NCI-H1105 (cell line): ENCODE measurements around the gene FSD1.
"Not testable (repeated sequence)": the region's sequence is repeated elsewhere in the genome, so short reads cannot be mapped to it uniquely, and the experiment has no call there.

Experiments used
- DNase-seq: peaks from one replicate; lab custom pipeline; 2025; lab: John Stamatoyannopoulos, UW

FSD1 gene

DNA sequence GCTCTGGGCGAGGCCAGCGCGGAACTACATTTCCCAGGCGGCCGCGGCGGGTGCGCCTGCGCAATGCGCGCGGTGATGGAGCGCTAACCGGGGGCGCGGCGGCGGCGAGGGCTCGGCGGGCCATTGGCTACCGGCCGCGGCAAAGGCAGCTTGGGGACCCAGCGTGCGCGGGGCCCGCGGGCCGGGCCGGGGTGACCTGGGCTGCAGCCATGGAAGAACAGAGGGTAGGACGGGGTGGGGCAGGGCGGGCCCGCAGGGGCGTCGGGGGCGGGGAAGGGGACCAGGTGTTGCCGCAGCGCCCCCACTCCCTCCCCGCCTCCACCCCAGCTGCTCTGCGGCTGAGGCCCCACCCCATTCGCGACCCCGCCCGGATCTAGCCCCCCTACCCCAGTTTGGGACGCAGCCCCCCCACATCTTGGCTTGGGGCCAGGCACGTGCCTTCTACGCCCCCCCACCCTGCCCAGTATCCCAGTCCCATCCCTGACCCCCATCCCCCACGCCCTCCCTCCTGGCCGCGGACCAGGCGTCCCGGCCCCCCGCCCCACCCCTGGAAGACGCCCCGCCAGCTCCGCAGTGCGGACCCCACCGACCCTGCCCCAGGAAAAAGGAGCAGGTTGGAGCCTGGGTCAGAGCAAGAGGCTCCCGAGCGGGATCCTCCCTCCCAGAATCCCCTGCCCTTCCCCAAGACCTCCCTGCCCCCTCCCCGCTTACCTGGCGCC, at the start of gene FSD1:
FSD1 (plus strand) TSS at position 61 of the 719 bp plus-strand sequence; CDS start at position 210, 149 bp downstream.
- DNase-seq, result peak; percentile 70

DNA sequence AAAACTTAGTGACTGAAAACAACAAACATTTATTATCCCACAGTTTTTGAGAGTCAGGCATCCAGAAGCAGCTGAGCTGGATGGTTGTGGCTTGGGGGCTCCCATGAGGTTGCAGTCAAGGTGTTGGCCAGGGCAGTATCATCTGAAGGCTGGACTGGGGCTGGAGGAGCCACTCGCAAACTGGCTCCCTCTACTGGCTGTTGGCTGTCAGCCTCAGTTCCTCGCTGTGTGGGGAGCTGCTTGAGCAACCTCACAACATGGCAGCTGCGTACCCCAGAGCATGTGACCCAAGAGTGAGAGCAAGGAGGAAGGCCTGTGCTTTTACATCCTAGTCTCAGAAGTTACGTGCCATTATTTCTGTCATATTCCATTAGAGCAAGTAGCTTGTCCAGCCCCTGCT, 47.8 kb upstream of the FSD1 start:
- DNase-seq, result no peak

DNA sequence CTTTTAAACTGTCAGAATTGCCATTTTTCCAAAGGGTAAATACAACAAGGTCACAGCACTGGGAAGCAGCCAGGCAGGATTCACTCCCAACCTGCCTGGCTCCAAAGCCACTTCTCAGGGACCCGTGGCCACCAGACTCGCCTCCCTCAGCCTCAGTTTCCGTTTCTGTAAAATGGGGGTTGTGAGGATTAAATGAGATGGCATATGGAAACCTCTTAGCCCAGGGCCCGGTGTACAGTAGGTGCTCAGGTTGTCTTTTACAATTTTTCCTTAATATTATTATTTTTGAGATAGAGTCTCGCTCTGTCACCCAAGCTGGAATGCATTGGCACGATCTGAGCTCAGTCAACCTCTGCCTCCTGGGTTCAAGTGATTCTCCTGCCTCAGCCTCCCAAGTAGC, 47.4 kb upstream of the FSD1 start:
- DNase-seq, result no peak

DNA sequence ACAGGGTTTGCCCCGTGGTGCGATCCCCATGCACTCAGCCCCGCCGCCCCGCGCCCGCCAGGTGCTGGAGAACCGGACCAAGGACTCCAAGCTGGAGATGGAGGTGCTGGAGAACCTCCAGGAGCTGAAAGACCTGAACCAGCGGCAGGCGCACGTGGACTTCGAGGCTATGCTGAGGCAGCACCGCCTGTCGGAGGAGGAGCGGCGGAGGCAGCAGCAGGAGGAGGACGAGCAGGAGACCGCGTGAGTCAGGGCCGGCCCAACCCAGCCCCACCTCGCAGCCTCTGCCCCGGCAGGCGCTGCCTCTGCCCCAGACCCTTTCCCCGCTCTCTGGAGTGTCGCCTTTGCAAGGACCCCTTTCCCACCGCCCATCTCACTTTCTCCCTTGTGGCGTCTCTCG, 46.2 kb upstream of the FSD1 start:
- DNase-seq, result no peak

DNA sequence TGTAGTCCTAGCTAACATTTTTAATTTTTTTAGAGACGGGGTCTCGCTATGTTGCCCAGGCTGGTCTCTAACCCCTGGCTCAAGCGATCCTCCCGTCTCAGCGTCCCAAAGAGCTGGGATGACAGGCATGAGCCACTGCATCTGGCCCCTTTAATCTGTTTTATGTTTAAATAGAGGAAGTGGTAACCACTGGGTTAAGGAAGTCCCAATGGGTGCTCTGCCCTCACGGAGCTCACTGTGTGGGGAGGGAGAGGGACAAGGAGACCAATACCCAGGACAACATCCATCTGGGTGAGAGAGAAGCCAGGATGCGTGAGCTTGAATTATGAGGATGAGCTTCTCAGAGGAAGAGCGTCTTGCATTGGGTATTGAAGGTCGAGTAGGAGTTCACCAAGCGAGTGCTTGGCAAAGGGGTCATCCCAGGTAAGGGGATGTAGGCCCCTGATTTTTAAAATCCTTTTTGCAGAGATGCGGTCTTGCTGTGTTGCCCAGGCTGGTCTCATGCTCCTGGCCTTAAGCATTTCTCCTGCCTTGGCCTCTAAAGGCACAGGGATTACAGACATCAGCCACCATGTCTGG, 43.7 kb upstream of the FSD1 start:
- DNase-seq, result no peak

DNA sequence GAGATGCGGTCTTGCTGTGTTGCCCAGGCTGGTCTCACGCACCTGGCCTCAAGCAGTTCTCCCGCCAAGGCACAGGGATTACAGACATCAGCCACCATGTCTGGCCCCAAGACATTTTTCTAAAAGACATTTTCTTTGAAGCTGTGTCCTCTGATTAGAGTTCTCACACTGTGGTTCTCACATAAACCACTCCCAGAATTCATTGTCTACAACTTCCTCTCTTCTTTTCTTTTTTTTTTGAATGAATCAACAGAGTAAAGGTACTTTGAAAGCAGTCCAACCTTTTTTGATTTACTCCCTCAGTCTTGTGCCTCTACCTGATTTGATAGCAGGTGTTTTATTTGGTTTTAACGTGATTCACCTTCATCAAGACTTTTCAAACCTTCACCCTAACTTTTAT, 39.6 kb upstream of the FSD1 start:
- no peak for DNase-seq

DNA sequence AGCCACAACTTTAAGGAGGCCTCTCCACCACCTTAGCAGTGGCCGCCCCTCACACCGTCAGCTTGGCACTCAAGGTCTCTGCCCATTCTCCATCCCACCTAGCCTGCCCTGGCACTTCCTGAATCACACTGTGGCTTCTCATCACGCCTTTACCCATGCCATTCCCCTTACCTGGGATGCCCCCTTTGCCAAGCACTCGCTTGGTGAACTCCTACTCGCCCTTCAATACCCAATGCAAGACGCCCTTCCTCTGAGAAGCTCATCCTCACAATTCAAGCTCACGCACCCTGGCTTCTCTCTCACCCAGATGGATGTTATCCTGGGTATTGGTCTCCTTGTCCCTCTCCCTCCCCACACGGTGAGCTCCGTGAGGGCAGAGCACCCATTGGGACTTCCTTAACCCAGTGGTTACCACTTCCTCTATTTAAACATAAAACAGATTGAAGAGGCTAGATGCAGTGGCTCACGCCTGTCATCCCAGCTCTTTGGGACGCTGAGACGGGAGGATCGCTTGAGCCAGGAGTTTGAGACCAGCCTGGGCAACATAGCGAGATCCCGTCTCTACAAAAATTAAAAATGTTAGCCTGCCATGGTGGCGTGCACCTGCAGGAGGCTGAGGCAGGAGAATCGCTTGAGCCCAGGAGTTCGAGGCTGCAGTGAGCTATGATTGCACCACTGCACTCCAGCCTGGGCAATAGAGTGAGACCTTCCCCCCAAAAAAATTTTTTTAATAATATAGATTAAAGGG, 38.0 kb upstream of the FSD1 start:
- no peak for DNase-seq

DNA sequence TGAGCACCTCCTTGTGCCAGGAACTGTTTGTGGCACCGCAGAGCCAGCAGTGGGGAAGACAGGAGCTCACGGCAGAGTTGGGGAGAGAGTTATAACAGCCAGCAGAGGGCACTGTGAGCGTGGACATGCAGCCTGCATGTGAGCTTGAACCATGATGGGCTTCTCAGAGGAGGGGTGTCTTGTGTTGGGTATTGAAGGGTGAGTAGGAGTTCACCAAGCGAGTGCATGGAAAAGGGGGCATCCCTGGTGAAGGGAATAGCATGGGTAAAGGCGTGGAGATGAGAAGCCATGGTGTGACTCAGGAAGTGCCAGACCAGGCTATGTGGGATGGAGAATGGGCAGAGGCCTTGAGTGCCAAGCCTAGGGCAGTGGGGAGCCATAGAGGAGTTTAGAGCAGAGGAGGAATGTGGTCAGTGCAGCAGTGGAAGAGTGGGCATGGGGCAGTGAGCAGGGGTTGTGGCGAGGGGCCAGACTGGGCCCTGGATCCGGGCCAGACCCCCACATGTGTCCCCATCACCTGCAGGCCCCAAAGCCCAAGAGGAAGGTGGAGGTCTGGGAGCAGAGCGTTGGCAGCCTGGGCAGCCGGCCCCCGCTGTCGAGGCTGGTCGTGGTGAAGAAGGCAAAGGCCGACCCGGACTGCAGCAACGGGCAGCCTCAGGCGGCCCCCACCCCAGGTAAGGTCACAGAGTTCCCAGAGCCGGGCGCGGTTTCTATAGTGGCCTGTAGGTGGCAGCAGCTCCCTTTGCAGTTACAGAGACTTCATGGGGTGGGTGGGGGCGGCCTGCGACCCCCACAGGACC, 37.1 kb upstream of the FSD1 start:
- no peak for DNase-seq

DNA sequence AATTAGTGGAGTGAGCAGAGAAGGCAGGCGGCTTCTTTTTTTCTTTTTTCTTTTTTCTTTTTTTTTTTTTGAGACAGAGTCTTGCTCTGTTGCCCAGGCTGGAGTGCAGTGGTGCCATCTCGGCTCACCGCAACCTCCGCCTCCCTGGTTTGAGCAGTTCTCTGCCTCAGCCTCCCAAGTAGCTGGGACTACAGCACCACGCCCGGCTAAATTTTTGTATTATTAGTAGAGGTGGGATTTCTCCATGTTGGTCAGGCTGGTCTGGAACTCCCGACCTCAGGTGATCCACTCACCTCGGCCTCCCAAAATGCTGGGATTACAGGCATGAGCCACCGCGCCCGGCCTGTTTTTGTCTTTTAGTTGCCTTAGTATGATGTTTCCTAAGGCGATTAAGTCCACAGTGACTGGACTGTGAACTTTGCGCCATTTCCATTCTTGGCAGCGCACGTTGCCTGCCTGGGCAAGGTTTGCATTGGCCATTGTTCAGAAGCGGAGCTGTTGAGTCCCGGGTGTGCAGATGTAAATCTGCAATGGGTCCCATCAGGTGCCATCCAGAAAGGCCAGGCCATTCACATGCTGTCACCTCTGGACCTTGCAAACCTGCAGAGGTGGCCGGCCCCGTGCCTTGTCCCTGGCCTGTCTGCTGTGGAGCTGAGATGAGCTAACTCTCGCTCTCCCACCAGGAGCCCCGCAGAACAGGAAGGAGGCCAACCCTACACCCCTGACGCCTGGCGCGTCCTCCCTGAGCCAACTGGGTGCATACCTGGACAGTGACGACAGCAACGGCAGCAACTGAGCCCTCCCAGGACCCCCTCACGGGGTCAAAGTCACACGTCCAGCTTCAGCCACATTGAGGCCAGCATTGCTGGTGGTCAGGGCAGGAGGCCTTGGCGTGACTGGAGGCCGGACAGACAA, 36.2 kb upstream of the FSD1 start:
- no peak for DNase-seq

DNA sequence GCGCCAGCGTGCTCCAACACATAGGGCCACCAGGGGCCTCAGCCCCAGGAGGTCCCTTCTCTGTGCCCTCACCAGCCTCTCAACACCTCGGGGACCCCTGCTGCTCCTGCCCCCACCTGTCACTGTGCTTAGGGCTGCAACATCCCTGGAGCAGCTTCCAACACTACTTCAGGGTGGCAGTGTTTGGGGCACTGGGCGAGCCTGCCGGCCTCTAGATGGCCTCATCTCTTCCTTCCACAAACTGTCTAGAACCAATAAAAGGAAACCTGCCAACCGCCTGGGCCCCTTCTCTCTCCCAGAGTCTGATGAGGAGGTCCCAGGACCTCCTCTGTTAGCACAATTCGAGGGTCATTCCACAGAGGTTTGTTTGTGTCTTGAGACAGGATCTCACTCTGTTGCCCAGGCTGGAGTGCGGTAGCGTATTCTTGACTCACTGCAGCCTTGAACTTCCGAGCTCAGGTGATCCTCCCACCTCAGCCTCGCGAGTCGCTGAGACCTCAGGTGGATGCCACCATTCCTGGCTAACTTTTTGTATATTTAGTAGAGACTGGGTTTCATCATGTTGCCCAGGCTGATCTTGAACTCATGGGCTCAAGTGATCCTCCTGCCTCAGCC, 35.5 kb upstream of the FSD1 start:
- no peak for DNase-seq

DNA sequence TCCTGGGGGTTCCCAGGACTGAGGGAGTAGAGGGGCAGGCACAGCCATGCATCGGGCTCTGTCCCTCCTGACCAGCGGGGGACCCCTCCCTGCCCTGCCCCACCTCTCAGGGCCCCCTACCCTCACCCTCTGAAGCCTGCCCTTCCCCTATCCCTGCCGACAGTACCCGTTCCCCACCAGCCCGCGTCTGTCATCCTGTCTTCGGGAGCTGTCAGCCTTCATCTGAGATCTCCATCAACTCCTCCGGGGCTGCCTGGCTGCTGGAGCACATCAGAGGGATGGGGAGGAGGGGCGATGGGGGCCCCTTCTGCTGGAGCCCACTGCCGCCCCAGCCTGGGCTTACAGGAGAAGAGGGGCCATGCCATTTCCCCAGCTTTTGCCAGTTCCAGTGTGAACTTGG, 31.5 kb upstream of the FSD1 start:
- no peak for DNase-seq

DNA sequence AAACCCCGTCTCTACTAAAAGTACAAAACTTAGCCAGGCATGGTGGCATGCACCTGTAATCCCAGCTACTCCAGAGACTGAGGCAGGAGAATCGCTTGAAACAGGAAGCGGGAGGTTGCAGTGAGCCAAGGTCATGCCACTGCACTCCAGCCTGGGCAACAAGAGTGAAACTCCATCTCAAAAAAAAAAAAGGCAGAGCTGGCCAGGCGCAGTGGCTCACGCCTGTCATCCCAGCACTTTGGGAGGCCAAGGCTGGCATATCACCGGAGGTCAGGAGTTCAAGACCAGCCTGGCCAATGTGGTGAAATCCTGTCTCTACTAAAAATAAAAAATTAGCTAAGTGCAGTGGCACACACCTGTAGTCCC, 30.1 kb upstream of the FSD1 start:
- DNase-seq, result not testable (repeated sequence)

DNA sequence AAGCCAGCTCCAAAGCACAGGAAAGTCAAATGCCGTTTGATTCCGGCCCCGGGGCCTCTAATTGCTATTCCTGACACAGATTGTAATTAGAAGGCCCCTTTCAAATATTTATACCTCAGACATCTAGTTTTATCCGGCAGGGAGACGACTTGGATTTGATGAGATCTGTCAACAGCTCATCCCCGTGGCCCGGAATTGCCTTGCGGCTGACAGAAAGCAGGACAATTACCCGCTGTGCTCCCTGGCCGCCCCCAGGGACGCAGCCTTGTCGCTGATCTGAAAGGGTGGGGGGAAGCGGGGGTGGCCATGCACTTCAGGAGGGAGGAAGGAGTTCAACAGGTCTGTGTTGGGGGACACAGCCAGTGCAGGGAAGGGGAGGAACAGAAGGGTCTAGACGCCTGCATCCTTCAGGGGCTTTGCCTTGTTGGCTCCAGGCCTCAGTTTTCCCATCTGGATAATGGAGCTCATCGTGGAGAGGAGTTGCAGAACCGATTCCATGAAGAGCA, 27.2 kb upstream of the FSD1 start:
- DNase-seq, result no peak

DNA sequence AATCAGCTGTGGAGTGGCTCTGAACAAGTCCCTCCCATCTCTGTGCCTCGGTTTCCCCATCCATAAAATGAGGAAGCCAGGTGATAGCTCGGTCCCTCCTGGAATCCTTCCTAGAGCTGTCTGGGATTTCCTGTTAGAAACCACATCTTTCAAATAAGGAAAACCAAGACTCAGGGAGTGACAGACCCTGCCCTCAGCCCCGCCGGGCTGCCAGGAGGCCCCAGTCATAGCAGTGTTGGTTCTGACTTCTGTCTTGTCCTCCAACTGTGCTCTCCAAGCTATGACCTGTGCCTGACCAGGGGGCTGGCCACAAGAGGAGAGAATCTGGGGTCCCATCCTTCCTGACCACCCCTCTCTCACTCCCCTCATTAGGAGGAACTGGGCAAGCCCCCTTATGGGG, 26.4 kb upstream of the FSD1 start:
- DNase-seq, result no peak

DNA sequence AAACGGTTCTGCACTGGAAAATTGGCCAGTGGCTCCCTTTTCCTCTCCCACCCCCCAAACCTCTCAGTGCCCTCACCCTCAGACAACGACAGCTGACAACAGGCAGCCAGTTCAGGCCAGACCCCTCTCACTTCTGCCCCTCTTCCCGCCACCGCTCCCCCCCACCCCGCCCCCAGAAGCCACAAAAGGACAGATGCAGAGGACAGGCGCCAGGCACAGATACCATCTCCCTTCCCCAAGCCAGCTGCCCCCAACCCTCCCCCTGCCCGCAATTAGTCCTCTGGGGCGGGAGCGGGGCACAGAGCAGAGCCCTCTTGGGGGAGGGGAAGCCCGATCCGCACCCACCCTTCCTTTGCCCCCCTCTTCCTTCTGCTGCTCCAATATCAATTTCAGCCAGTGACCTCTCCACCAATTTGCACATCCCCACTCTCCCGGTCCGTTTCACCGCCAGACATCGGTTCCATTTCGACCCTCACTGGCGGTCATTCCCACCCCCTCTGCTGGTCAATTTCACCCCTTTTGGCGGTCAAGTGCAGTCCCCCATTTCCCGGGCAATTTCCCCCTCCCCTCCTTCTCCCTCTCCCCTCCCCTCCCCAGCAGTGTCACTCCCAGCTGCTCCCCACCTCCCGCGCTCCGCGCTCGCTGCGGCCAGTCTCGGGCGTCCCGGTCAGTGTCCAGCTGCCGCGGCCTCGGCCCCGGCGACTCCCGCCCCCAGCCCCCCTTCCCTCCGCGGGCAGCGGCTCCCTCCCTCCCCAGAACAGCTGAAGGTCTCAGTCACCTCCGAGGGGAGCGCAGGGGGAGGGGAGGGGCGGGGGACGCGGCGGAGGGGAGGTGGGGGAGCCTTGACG, 25.8 kb upstream of the FSD1 start, which contains the start of gene SHD:
SHD (plus strand) TSS at position 848 of the 848 bp plus-strand sequence. CDS start 798 bp downstream, outside the sequence.
- DNase-seq, result peak; percentile 65

DNA sequence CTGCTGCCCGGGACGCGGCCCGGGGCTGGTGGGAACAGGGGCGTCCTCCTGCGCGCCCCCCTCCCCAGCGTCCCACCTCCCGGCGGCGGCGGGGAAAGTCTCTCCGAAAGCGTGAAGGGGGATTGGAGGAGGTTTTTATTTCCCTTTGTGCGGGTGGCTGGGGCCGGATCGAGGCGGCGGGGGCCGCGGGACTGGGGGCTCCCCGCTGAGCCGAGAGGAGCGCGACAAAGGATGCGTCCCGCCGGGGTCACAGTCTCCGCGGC, 25.2 kb upstream of the FSD1 start:
- DNase-seq, result no peak

DNA sequence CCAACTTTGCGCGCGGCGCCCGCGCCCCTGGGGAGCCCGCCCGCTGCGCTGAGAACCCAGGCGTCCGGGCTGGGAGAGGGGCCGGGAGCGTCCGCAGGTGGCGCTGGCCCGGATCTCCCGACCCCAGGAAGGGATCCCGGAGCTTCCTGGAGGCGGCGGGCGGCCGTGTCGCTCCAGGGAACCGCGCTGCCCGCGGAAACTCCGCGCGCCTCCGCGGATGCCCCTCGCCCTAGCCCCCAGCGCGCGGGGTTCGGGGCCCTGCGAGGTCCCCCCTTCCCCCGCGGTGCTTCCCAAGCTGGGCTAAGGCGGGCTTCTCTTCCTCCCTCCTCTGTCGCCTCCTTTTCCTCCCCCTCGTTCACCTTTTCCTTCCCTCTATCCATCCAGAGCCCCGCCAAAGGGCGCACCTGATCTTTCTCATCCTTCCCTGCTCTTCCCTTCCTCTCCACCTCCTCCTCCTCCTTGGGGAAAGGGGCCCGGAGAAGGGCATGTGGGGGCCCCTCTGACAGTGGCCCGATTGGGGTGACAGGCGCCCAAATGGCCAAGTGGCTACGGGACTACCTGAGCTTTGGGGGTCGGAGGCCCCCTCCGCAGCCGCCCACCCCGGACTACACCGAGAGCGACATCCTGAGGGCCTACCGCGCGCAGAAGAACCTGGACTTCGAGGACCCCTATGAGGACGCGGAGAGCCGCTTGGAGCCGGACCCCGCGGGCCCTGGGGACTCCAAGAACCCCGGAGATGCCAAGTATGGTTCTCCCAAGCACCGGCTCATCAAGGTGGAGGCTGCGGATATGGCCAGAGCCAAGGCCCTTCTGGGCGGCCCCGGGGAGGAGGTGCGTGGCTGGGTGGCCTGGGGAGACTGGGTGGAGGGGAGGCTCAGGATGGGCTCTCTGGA, 24.6 kb upstream of the FSD1 start:
- no peak for DNase-seq

DNA sequence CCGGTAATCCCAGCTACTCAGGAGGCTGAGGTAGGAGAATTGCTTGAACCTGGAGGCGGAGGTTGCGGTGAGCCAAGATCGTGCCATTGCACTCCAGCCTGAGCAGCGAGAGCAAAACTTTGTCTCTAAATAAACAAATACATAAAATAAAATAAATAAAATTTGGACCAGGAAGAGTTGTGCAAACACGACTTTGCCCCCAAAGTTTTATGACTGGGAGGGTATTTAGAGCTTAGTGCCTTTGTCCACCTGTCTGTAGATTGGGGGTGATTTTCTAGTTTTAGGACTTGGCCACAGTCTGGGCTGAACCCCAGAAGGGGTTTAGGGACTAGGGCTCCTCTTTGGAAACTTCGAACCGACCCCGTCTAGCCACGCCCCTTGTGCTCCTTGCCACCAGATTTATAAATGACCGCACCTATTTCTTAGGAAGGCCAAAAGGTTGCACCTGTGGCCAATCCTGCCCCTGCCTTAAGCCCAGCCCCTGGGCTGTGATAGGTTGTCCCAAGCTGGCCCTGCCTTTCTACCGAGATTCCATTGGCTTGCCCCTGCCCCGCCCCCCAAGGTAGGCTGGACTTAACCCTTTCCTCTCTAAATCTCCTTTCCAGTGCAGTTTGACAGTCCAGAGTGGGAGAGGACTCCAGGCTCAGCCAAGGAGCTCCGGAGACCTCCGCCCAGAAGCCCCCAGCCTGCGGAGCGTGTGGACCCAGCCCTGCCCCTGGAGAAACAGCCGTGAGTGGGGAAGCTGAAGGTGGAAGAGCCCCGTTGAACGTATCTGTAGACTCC, 20.0 kb upstream of the FSD1 start:
- DNase-seq, result no peak
